ENCODE data around the gene CTSH.

DNA sequence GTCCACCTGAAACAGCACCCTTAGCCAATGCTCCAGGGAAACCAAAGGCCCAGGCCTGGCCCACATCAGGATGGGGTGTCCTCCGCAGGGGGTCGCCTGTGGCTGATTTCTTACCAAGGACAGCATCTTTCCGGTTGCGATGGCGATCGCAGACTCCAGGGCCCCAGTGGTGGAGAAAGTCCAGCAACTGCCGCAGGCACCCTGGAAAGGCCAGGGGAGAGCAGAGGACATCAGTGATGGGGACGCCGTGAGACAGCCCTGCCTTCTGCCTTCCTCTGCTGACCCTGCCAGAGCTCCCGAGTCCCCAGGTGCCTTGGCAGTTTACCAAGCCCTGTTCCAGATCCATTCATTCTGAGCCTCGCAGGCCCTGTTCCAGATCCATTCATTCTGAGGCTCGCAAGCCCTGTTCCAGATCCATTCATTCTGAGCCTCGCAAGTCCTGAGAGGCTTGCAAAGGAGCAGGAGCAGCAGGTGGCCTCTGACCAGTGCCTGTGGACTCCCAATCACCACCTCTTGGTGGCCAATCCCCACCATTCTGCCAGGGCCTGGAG, 12.5 kb downstream of the CTSH start:
- TF ChIP-seq RAD21 (IDR thresholded peaks at IDR 0.05; ENCODE audit: low read depth) (no peak), YY1 (IDR thresholded peaks at IDR 0.05; ENCODE audit: low read depth) (no peak), EP300 (IDR thresholded peaks at IDR 0.05; ENCODE audit: borderline replicate concordance) (no peak), CEBPB (IDR thresholded peaks at IDR 0.05) (no peak), TEAD4 (IDR thresholded peaks at IDR 0.05) (no peak), ZBTB7A (IDR thresholded peaks at IDR 0.05; ENCODE audit: low read depth) (no peak), CREB1 (IDR thresholded peaks at IDR 0.05; ENCODE audit: low read depth) (no peak), TCF12 (IDR thresholded peaks at IDR 0.05; ENCODE audit: low read depth) (no peak), TAF1 (IDR thresholded peaks at IDR 0.05; ENCODE audit: low read depth) (no peak), NFIC (IDR thresholded peaks at IDR 0.05) (no peak)
- TF ChIP-seq, protein P1, sequence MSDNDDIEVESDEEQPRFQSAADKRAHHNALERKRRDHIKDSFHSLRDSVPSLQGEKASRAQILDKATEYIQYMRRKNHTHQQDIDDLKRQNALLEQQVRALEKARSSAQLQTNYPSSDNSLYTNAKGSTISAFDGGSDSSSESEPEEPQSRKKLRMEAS (IDR thresholded peaks at IDR 0.05) = no peak
- TF ChIP-seq, protein P2, sequence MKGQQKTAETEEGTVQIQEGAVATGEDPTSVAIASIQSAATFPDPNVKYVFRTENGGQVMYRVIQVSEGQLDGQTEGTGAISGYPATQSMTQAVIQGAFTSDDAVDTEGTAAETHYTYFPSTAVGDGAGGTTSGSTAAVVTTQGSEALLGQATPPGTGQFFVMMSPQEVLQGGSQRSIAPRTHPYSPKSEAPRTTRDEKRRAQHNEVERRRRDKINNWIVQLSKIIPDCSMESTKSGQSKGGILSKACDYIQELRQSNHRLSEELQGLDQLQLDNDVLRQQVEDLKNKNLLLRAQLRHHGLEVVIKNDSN (IDR thresholded peaks at IDR 0.05) = no peak
- TF ChIP-seq, protein P3, sequence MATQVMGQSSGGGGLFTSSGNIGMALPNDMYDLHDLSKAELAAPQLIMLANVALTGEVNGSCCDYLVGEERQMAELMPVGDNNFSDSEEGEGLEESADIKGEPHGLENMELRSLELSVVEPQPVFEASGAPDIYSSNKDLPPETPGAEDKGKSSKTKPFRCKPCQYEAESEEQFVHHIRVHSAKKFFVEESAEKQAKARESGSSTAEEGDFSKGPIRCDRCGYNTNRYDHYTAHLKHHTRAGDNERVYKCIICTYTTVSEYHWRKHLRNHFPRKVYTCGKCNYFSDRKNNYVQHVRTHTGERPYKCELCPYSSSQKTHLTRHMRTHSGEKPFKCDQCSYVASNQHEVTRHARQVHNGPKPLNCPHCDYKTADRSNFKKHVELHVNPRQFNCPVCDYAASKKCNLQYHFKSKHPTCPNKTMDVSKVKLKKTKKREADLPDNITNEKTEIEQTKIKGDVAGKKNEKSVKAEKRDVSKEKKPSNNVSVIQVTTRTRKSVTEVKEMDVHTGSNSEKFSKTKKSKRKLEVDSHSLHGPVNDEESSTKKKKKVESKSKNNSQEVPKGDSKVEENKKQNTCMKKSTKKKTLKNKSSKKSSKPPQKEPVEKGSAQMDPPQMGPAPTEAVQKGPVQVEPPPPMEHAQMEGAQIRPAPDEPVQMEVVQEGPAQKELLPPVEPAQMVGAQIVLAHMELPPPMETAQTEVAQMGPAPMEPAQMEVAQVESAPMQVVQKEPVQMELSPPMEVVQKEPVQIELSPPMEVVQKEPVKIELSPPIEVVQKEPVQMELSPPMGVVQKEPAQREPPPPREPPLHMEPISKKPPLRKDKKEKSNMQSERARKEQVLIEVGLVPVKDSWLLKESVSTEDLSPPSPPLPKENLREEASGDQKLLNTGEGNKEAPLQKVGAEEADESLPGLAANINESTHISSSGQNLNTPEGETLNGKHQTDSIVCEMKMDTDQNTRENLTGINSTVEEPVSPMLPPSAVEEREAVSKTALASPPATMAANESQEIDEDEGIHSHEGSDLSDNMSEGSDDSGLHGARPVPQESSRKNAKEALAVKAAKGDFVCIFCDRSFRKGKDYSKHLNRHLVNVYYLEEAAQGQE (IDR thresholded peaks at IDR 0.05; ENCODE audit: low read depth) = no peak
